SK-N-SH (cell line): ENCODE data around the gene ERC1. TPM values are rescaled to one million over a fixed set of nuclear protein-coding genes. Genes with fewer than 3 reads are reported as not detected.

Source experiments
- CTCF ChIA-PET: fragments of 300-600, 350-600 bp; formaldehyde crosslinking; extraction: SDS; loops from one replicate; lab custom pipeline; 2021; lab: Yijun Ruan, JAX
- POLR2A ChIA-PET: fragments of 350-600 bp; sonication (Branson Sonifier 250); formaldehyde crosslinking; extraction: SDS; loops from one replicate; lab custom pipeline; 2020; ENCODE audit warnings: antibody characterized with exemption, inconsistent platforms; lab: Yijun Ruan, JAX
- DNase-seq: peaks from one replicate; pipeline ENCODE4 v3.0.0; 2012
- H2AFZ ChIP-seq: fragments of 200-600 bp; sonication (generic); 2 replicates; pipeline ENCODE4 v1.8.1; 2016; ENCODE audit warnings: antibody characterized with exemption, mild to moderate bottlenecking, low read depth
- H3F3A ChIP-seq: fragments of 200-600 bp; sonication (generic); replicated peaks from 2 replicates; pipeline ENCODE3; 2016; ENCODE audit warnings: antibody characterized with exemption, mild to moderate bottlenecking; ENCODE audit not compliant: insufficient read depth
- H3K27ac ChIP-seq, 2 experiments: fragments of 200-500 bp in 1 of 2; fragments of 200-600 bp in 1 of 2; sonication (Bioruptor generic) in 1 of 2; sonication (generic), shearing (Covaris generic) in 1 of 2; 2 replicates each; pipeline versions ENCODE4 v1.5.1 to v1.6.1; 2014 to 2016; ENCODE audit warnings: low read depth in 2 of 2, inconsistent platforms in 1 of 2, low read length in 1 of 2, mild to moderate bottlenecking in 1 of 2, mixed read lengths in 1 of 2
- H3K27me3 ChIP-seq: fragments of 200-600 bp; sonication (generic), shearing (Covaris generic); 2 replicates; pipeline ENCODE4 v1.6.1; 2016; ENCODE audit warnings: mixed run types; ENCODE audit not compliant: insufficient read depth
- H3K36me3 ChIP-seq, 2 experiments: fragments of 200-500 bp in 1 of 2; fragments of 200-600 bp in 1 of 2; sonication (Bioruptor generic) in 1 of 2; sonication (generic) in 1 of 2; replicated peaks in 1 of 2; 2 replicates each; pipeline versions ENCODE3 to v1.5.1; 2014 to 2016; ENCODE audit warnings: low read length in 1 of 2, mild to moderate bottlenecking in 1 of 2; ENCODE audit not compliant: insufficient read depth in 2 of 2, control insufficient read depth in 1 of 2
- H3K4me1 ChIP-seq, 2 experiments: fragments of 200-500 bp in 1 of 2; fragments of 200-600 bp in 1 of 2; sonication (Bioruptor generic) in 1 of 2; sonication (generic), shearing (Covaris generic) in 1 of 2; 2 replicates each; pipeline versions ENCODE4 v1.5.1 to v1.6.1; 2014 to 2016; ENCODE audit warnings: low read depth in 1 of 2, low read length in 1 of 2, mixed run types in 1 of 2; ENCODE audit not compliant: insufficient read depth in 2 of 2, control insufficient read depth in 1 of 2
- H3K4me2 ChIP-seq: fragments of 200-600 bp; sonication (generic), shearing (Covaris generic); 2 replicates; pipeline ENCODE4 v1.6.1; 2017; ENCODE audit warnings: mixed run types
- H3K4me3 ChIP-seq, 2 experiments: fragments of 200-500 bp in 1 of 2; fragments of 200-600 bp in 1 of 2; sonication (Bioruptor generic) in 1 of 2; sonication (generic), shearing (Covaris generic) in 1 of 2; 2 replicates each; pipeline versions ENCODE4 v1.5.1 to v1.8.1; 2014 to 2016; ENCODE audit warnings: low read depth in 2 of 2, inconsistent platforms in 1 of 2, low read length in 1 of 2, mild to moderate bottlenecking in 1 of 2, mixed read lengths in 1 of 2, moderate library complexity in 1 of 2
- H3K79me2 ChIP-seq: fragments of 200-600 bp; sonication (generic); 2 replicates; pipeline ENCODE4 v1.8.1; 2017; ENCODE audit warnings: mild to moderate bottlenecking; ENCODE audit not compliant: insufficient read depth
- H3K9ac ChIP-seq: fragments of 200-600 bp; sonication (generic); 2 replicates; pipeline ENCODE4 v1.6.1; 2017; ENCODE audit warnings: mixed run types
- H3K9me2 ChIP-seq: fragments of 200-600 bp; sonication (generic); 2 replicates; pipeline ENCODE4 v1.6.1; 2017; ENCODE audit warnings: mixed run types
- H3K9me3 ChIP-seq: fragments of 200-600 bp; sonication (generic); 2 replicates; pipeline ENCODE4 v1.6.1; 2017; ENCODE audit warnings: mixed run types, mild to moderate bottlenecking, moderate library complexity
- H4K20me1 ChIP-seq: fragments of 200-600 bp; sonication (generic); 2 replicates; pipeline ENCODE4 v1.6.1; 2017; ENCODE audit warnings: mild to moderate bottlenecking, mixed run types; ENCODE audit not compliant: insufficient read depth
- ELF1 ChIP-seq: IDR thresholded peaks from 2 replicates; pipeline ENCODE4 v1.4.0; 2012
- EP300 ChIP-seq, 2 experiments: IDR thresholded peaks; 2 replicates each; pipeline versions ENCODE4 v1.4.0 to v1.6.1; 2012; ENCODE audit warnings: borderline replicate concordance in 1 of 2, low read depth in 1 of 2, low read length in 1 of 2
- FOXM1 ChIP-seq: IDR thresholded peaks from 2 replicates; pipeline ENCODE4 v1.4.0; 2012; ENCODE audit warnings: low read depth, mild to moderate bottlenecking
- GABPA ChIP-seq: IDR thresholded peaks from 2 replicates; pipeline ENCODE4 v1.4.0; 2012; ENCODE audit warnings: low read depth, mild to moderate bottlenecking
- JUND ChIP-seq: IDR thresholded peaks from 2 replicates; pipeline ENCODE4 v1.4.0; 2012
- MEF2A ChIP-seq: IDR thresholded peaks from 2 replicates; pipeline ENCODE4 v1.4.0; 2012; ENCODE audit warnings: low read depth, borderline replicate concordance
- MXI1 ChIP-seq: IDR thresholded peaks from 2 replicates; pipeline ENCODE4 v1.6.1; 2012; ENCODE audit warnings: mild to moderate bottlenecking, low read depth, low read length, improper control_type of control experiment
- NFIC ChIP-seq: IDR thresholded peaks from 2 replicates; pipeline ENCODE4 v1.4.0; 2012; ENCODE audit warnings: borderline replicate concordance
- NRF1 ChIP-seq: IDR thresholded peaks from 2 replicates; pipeline ENCODE4 v1.6.1; 2012; ENCODE audit warnings: low read depth, mild to moderate bottlenecking, low read length
- POLR2AphosphoS5 ChIP-seq: IDR thresholded peaks from 2 replicates; pipeline ENCODE4 v1.6.1; 2012; ENCODE audit warnings: low read depth, low read length
- RAD21 ChIP-seq: IDR thresholded peaks from 2 replicates; pipeline ENCODE4 v1.6.1; 2012; ENCODE audit warnings: mild to moderate bottlenecking, low read length
- RCOR1 ChIP-seq: fragments of 150-350 bp; IDR thresholded peaks from 2 replicates; pipeline ENCODE4 v1.6.1; 2017; ENCODE audit warnings: antibody characterized with exemption, low read length
- RXRA ChIP-seq: IDR thresholded peaks from 2 replicates; pipeline ENCODE4 v1.4.0; 2012; ENCODE audit warnings: low read depth, mild to moderate bottlenecking, borderline replicate concordance
- SMC3 ChIP-seq: IDR thresholded peaks from 2 replicates; pipeline ENCODE4 v1.6.1; 2012; ENCODE audit warnings: low read depth, low read length, improper control_type of control experiment
- TCF12 ChIP-seq: IDR thresholded peaks from 2 replicates; pipeline ENCODE4 v1.4.0; 2012
- TEAD4 ChIP-seq: IDR thresholded peaks from 2 replicates; pipeline ENCODE4 v1.4.0; 2012; ENCODE audit warnings: mild to moderate bottlenecking, borderline replicate concordance; ENCODE audit not compliant: insufficient read depth
- YY1 ChIP-seq: IDR thresholded peaks from 2 replicates; pipeline ENCODE4 v1.4.0; 2012; ENCODE audit warnings: low read depth, mild to moderate bottlenecking
- WGBS: methylation state at CpG from one replicate; pipeline ENCODE4 v1.1.6; 2017; ENCODE audit warnings: low lambda C conversion rate; 5-methylcytosine and 5-hydroxymethylcytosine counted together
- polyA plus RNA-seq, 3 experiments: library from polyadenylated mRNA; depleted of rRNA; stranded (reverse); fragments of >200 nt; gene quantifications; 2 replicates each; pipeline ENCODE4 v1.2.3, GENCODE V29; 2012
- TF ChIP-seq, protein P1 (sequence below): fragments of 150-350 bp; IDR thresholded peaks from 2 replicates; pipeline ENCODE4 v1.6.1; 2017; ENCODE audit warnings: antibody characterized with exemption, low read length, low read depth, borderline replicate concordance
- TF ChIP-seq, protein P2 (sequence below): IDR thresholded peaks from 2 replicates; pipeline ENCODE4; 2012
- TF ChIP-seq, protein P3 (sequence below): IDR thresholded peaks from 2 replicates; pipeline ENCODE4 v1.4.0; 2012; ENCODE audit warnings: low read depth
- TF ChIP-seq, protein P4 (sequence below): IDR thresholded peaks from 2 replicates; pipeline ENCODE4 v1.4.0; 2012; ENCODE audit warnings: low read depth, borderline replicate concordance
- TF ChIP-seq, protein P5 (sequence below): fragments of 150-350 bp; IDR thresholded peaks from 2 replicates; pipeline ENCODE4 v1.6.1; 2016; ENCODE audit warnings: mild to moderate bottlenecking, low read depth, low read length

The ERC1 gene
- polyA plus RNA-seq, 1 of the 3 experiments (the other 2 are of a cell fraction): 7.5 TPM

DNA sequence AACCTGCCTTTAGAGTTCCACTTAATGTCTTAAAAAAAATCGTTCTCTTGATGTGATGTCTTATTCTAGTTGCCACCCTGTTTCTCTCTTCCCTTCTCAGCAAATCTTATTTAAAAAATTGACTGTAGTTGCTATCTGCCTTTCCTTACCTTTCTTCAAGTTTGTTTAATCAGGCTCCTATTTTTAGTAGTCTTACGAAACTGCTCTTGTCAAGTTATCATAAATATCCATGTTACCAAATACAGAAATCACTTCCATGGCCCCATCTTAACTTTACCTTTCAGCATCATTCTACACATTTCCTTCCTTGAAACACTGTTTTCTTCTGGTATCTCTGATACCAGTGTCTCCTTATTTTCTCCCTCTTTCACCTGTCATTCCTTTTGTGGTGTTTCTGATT lies 227.3 kb downstream of the ERC1 start:
- Histone ChIP-seq H3K79me2 (peaks cover 8% of the 10 kb centered on the region; the same call in 1 of the 2 replicates), H2AFZ (no peak overlapping the region), H3K4me1 (peaks cover 30 to 36% of the 10 kb centered on the region in 2 experiments), H3K36me3 (peaks cover 0 to 4% of the 10 kb centered on the region in 2 experiments), H3K9ac (no peak overlapping the region), H3F3A (peaks cover 29% of the 10 kb centered on the region), H3K9me3 (no peaks in the 10 kb centered on the region), H3K4me2 (no peak overlapping the region), H3K9me2 (no peaks in the 10 kb centered on the region), H3K4me3 (no peak overlapping the region), H4K20me1 (no peaks in the 10 kb centered on the region), H3K27me3 (no peaks in the 10 kb centered on the region), H3K27ac (peak overlapping the region; percentile 85 to 89)
- ChIA-PET CTCF (interaction anchor here (1.2 kb wide), 1 partner anchor 101 kb away, joined by 4 read pairs; no protein-coding TSS in a partner anchor), POLR2A (no interaction called here)
- 82% methylated on average over 2 of the region's 2 CpGs for WGBS
- TF ChIP-seq JUND: no peak
- no peak for TF ChIP-seq SMC3
- no peak for TF ChIP-seq RCOR1
- DNase-seq: no peak

DNA sequence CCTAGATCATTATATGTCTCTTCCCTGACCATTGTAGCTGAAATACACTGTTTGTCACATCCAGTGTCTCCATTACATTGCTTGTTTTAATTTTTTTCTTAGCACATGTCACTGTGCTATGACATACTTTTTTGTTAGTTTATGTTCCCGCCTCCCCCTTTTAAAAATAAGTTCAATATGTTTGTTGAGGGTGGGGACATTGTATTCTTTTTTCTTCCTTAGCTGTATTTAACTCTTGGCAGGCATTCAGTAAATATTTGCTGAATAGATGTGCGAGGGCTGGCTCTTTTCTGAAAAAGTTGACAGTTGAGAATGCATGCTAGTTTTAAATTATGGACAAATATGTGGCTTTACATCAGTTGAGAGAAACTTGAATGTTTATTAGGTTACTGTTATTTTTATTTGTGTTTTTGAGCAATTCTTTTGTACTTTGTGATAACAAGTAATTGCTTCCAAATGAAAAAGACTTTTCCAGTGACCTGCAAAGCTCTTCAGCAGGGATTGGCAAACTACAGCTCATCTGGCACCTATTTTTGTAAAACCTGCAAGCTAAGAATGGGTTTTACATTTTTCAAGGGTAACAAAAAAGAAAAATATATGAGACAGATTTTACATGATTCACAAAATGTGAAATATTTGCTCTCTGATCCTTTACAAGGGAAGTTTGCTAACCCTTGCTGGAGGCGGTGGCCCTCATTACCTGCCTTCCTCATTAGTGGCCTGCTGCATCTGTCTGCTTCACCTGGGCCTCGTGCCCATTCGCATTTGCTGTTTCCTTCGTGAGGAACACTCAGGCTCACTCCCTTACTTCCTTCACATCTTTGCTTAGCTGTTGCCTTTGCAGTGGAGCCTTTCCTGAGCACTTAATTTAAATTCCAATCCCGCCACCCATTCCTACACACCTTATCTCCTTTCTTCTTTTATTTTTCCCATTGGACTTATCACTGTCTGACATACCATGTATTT lies 229.4 kb downstream of the ERC1 start:
- Histone ChIP-seq H3K36me3 (peaks cover 0 to 9% of the 10 kb centered on the region in 2 experiments), H3K79me2 (peaks cover 4% of the 10 kb centered on the region; the same call in 1 of the 2 replicates), H3K27ac (peak overlapping the region in 1 of 2 experiments; percentile 71; a peak in 2 of 4 replicates), H4K20me1 (no peaks in the 10 kb centered on the region), H3K4me1 (peaks cover 30 to 35% of the 10 kb centered on the region in 2 experiments), H3K9ac (no peak overlapping the region), H2AFZ (no peak overlapping the region), H3K4me2 (no peak overlapping the region), H3K4me3 (no peak overlapping the region), H3F3A (peaks cover 25% of the 10 kb centered on the region), H3K9me2 (no peaks in the 10 kb centered on the region), H3K9me3 (no peaks in the 10 kb centered on the region), H3K27me3 (no peaks in the 10 kb centered on the region)
- 83% methylated on average over 7 of the region's 7 CpGs for WGBS
- POLR2A ChIA-PET: interaction anchor here (1.2 kb wide), 1 partner anchor 160 kb away, joined by 3 read pairs; no protein-coding TSS in a partner anchor
- no peak for DNase-seq
- CTCF ChIA-PET: interaction anchor here (1.3 to 1.9 kb wide), 2 partner anchors 127 to 362 kb away, joined by 3 to 7 read pairs; no protein-coding TSS in a partner anchor
- TF ChIP-seq EP300 (IDR thresholded peaks at IDR 0.05; ENCODE audit: borderline replicate concordance in 1 of 2, low read depth in 1 of 2, low read length in 1 of 2) (no peak), RAD21 (no peak), MEF2A (no peak), RXRA (no peak), GABPA (no peak), MXI1 (no peak), POLR2AphosphoS5 (no peak), YY1 (no peak), ELF1 (no peak), SMC3 (no peak), JUND (no peak), FOXM1 (no peak), TCF12 (peak; percentile 71), RCOR1 (no peak), TEAD4 (peak; percentile 36; the same call in 1 of the 2 replicates), NFIC (peak; percentile 58), NRF1 (no peak)
- TF ChIP-seq, protein P1, sequence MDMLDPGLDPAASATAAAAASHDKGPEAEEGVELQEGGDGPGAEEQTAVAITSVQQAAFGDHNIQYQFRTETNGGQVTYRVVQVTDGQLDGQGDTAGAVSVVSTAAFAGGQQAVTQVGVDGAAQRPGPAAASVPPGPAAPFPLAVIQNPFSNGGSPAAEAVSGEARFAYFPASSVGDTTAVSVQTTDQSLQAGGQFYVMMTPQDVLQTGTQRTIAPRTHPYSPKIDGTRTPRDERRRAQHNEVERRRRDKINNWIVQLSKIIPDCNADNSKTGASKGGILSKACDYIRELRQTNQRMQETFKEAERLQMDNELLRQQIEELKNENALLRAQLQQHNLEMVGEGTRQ: no peak
- TF ChIP-seq, protein P2, sequence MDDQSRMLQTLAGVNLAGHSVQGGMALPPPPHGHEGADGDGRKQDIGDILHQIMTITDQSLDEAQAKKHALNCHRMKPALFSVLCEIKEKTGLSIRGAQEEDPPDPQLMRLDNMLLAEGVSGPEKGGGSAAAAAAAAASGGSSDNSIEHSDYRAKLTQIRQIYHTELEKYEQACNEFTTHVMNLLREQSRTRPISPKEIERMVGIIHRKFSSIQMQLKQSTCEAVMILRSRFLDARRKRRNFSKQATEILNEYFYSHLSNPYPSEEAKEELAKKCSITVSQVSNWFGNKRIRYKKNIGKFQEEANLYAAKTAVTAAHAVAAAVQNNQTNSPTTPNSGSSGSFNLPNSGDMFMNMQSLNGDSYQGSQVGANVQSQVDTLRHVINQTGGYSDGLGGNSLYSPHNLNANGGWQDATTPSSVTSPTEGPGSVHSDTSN: peak; percentile 51
- TF ChIP-seq, protein P3, sequence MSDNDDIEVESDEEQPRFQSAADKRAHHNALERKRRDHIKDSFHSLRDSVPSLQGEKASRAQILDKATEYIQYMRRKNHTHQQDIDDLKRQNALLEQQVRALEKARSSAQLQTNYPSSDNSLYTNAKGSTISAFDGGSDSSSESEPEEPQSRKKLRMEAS: no peak
- TF ChIP-seq, protein P4, sequence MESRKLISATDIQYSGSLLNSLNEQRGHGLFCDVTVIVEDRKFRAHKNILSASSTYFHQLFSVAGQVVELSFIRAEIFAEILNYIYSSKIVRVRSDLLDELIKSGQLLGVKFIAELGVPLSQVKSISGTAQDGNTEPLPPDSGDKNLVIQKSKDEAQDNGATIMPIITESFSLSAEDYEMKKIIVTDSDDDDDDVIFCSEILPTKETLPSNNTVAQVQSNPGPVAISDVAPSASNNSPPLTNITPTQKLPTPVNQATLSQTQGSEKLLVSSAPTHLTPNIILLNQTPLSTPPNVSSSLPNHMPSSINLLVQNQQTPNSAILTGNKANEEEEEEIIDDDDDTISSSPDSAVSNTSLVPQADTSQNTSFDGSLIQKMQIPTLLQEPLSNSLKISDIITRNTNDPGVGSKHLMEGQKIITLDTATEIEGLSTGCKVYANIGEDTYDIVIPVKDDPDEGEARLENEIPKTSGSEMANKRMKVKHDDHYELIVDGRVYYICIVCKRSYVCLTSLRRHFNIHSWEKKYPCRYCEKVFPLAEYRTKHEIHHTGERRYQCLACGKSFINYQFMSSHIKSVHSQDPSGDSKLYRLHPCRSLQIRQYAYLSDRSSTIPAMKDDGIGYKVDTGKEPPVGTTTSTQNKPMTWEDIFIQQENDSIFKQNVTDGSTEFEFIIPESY: no peak
- TF ChIP-seq, protein P5, sequence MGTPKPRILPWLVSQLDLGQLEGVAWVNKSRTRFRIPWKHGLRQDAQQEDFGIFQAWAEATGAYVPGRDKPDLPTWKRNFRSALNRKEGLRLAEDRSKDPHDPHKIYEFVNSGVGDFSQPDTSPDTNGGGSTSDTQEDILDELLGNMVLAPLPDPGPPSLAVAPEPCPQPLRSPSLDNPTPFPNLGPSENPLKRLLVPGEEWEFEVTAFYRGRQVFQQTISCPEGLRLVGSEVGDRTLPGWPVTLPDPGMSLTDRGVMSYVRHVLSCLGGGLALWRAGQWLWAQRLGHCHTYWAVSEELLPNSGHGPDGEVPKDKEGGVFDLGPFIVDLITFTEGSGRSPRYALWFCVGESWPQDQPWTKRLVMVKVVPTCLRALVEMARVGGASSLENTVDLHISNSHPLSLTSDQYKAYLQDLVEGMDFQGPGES: no peak
